HG03457 (cell line): Measurements from ENCODE around the gene OVOL2.

Experiments used
- ATAC-seq: cut with Tn5 transposase; IDR thresholded peaks from one replicate; pipeline ENCODE4 v1.9.1; 2021; ENCODE audit warnings: moderate number of reproducible peaks; ENCODE audit not compliant: unreplicated experiment

Gene OVOL2

DNA sequence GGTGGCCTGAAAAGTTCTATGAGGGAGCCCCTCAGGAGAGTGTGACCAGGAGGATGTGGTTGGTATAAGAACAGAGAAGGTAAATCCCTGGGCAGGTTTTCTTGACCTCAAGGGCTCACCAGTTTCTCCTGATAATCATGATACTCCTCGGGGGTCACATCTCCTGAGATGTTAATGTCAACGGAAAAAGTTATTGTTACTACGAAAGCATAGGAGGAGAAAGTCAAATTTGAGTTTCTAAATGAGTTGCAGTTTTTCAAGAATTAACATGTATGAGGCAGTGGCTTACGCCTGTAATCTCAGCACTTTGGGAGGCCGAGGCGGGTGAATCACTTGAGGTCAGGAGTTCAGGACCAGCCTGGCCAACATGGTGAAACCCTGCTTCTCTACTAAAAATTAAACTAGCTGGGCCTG, 65.5 kb downstream of the OVOL2 start:
- peak; percentile 56 for ATAC-seq

DNA sequence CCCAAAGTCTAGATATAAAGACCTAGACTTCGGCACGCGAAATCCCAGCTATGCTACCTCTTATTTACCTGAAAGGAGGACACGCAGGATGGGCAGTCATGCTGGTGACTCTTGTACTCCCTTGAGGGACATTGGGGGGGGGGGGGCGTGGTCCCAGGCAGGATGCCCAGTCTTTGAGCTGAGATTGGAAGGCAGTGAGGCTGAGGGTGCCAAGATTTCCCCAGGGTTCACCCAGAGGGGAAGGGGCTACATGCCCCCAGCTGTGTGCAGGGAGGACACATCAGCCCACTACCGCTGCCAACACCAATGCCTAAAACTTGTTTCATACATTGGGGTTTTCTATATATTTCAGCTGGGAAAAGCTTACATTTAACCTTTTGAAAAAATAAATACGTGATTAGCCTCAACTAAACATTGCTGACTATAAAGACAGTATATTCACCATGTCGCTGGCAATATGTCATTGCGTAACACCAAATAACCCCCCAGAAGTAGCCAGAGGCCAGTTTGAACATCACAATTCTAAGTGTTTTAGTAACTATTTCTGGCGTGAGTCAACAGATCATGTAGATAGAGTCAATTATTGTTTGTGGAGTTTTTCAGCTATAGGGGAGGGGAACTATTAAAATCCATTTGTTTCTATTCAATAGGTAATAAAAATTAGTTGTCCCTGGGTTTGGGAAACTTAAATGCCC, 67.3 kb downstream of the OVOL2 start:
- no peak for ATAC-seq

DNA sequence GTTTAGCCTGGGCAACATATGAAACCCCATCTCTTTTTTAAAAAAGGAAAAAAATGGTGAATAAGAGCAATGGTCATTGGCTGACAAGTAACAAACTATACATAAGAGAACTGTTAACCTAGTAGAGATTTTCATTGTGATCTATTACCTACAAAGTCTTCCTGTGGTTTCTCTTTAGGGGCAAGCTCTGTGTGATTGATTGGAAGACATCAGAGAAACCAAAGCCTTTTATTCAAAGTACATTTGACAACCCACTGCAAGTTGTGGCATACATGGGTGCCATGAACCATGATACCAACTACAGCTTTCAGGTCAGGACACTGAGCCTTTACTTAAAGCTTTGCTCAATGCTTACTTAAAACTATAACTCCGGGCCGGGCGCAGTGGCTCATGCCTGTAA, 69.7 kb downstream of the OVOL2 start:
- ATAC-seq = no peak

DNA sequence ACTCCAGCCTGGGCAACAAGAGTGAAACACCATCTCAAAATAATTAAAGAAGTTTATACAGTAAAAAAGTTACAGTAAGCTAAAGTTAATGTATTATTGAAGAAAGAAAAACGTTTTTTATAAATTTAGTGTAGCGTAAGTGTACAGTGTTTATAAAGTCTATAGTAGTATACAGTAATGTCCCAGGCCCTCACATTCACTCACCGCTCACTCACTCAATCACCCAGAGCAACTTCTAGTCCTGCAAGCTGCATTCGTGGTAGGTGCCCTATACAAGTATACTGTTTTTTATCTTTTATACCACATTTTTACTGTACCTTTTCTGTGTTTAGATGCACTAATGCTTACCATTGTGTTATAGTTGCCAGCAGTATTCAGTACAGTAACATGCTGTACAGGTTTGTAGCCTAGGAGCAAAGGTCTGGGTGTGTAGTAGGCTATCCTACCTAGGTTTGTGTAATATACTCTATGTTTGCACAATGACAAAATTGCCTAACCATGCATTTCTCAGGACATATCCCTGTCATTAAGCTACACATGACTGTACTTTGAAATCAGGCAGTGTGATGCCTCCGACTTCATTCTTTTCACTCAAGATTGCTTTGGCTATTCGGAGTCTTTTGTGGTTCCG, 72.2 kb downstream of the OVOL2 start:
- no peak for ATAC-seq

DNA sequence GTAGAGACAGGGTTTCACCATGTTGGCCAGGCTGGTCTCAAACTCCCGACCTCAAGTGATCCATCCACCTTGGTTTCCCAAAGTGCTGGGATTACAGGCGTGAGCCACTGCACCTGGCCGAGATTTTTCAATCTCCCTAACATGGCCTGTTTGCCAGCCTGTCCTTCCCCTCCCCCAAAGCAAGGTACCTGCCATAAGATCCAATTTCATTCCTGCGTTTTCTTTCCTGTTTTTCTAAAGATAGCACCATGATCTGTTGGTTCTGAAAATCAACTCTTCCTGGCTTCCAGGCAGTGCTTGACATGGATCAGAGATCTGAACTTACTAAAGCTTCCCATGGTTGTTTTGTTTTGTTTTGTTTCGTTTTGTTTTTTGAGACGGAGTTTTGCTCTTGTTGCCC, 81.4 kb downstream of the OVOL2 start:
- ATAC-seq = no peak
